Stimulated activated CD8-positive, alpha-beta memory T cell treated with anti-CD3 and anti-CD28 coated beads, Interleukin-15, amount 100 ng/mL, for 24 hours (primary cell): Measurements from ENCODE around the gene TMED7.

Experiments
- DNase-seq: peaks from one replicate; pipeline ENCODE4 v3.0.0-alpha.2; 2020; ENCODE audit warnings: low read depth

The TMED7 gene

DNA sequence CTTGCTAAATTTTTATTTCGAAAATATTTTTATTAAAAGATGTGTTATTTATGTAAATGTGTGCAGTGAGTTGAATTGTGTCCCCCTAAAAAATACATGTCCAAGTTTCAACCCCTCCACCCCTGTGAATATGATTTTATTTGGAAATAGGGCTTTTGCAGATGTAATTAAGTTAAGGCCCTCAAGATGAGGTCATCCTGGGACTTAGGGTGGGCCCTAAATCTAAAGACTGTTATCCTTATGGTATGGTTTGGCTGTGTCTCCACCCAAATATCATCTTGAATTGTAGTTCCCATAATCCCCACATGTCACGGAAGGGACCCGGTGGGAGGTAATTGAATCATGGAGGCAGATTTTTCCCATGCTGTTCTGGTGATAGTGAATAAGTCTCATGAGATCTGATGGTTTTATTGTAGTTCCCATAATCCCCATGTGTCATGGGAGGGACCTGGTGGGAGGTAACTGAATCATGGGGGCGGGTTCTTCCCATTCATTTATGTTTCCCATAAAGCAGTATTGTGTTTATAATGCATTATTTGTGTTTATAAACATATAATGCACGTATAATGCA lies 1.5 kb upstream of the TMED7 start:
- no peak for DNase-seq

- DNase-seq = no peak
Measured at GRCh38 chr5:115626445-115626823, 598 bp upstream of the TMED7 start.

- DNase-seq = no peak
Measured at GRCh38 chr5:115624994-115625393, 842 bp downstream of the TMED7 start.

DNA sequence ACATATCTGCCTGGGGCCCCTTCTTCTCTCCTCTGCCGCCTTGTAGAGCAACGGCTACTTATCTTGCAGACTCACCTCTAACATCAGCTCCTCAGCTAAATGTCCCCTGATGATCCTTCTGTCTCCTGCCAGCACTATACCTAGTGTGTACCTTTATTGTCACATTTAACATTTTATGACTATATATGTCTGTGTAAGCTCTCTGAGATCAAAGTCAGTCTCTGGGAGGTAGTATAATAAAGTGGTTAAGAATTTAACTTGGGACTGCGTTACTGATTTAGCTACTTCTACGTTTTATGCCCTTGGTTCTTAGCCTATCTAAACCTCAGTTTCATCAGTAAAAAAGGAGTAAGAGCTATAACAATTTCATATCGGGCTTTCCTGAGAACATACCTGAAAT lies 2.2 kb downstream of the TMED7 start:
- DNase-seq = no peak

DNA sequence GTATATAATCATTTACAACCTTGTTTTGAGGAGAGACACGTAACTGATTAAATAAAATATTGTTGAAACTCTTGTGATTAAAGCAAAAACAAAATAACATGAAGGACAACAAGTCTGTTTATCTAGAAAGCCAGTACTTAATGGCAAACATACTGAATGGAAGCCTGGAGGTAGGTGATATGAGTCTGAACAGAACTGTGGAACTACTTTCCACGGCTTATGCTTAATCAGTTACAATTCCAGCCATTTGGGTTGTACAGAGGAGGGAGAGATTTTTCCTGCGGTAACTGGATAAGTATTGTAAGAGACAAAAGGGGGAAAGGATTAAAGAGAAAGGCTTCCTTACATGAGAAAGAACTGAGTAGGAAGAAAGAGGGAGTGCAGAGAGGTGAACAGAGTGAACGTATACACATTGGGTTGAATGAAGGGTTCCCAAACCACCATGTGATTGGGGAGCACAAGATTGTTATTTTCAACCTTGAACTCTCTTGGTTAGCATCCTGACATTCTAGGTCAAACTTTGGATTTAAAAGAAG lies 4.4 kb downstream of the TMED7 start:
- DNase-seq = no peak

DNA sequence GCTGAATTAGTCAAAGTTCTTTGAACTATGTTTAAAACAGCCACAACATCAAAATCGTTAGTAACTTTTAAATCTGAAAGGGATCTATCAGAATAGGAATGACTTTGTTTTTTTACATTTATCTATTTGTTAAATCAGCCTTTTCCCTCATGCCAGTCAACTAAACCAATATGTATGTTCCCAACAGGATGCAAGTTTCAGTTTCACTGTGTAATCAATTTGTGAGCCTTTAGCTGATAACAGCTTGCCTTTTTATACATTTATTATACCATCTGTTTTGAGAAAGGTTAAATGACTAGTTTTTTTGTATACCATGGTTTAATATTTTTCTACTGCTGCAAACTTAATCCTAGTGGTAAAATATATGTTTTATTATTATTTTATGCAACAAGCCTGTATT lies 8.9 kb downstream of the TMED7 start:
- DNase-seq = no peak

- no peak for DNase-seq
Measured at GRCh38 chr5:115616472-115616871, 9.4 kb downstream of the TMED7 start.

DNA sequence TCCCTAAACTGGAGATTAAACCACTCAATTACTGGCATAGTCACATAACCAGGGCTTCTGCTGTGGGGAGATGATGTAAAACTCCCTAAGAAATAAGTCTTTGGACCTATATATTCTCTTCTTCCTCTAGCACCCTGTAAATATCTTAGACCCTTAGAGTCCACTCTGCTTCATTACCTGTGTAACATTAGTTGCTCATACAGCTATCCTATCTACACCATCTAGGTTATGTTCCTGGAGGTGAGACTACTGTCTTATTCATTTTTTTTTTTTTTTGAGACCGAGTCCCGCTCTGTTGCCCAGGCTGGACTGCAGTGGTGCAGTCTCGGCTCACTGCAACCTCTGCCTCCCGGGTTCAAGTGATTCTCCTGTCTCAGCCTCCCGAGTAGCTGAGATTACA lies 14.0 kb downstream of the TMED7 start:
- DNase-seq = no peak

DNA sequence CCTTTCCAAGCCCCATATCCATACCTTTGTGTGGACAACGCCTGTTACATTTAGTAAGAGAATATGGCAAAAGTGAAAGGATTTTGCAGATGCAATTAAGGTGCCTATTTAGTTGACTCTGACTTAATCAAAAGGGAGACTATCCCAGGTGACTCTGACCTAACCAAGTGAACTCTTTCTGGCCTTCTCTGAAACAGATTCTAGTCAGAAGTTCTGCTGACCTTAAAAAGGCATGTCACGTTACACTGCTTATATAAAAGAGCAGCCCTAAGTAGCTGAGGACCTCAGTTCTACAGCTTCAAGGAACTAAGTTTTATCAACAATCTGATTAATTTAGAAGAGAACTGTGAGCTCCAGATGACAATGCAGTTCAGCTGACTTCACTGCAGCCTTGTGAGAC lies 17.9 kb downstream of the TMED7 start:
- no peak for DNase-seq

DNA sequence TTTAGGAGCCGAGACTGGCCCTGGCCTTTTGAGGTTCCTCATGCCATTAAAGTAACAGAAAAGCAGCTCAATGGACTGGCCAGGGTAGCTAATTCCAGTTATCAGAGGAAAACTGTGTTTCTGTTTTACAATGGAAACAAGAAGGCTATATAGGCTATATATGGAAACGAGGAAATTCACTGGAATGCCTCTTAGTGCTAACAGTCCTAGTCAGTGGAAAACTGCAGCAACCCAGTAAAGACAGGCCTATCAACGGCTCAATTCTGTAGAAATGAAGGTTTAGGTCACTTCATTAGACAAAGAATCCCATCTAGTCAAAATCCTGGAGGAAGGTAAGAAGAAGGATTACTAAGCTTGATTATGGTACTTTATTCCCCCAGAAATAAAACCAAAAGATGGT lies 20.4 kb downstream of the TMED7 start:
- DNase-seq = no peak

DNA sequence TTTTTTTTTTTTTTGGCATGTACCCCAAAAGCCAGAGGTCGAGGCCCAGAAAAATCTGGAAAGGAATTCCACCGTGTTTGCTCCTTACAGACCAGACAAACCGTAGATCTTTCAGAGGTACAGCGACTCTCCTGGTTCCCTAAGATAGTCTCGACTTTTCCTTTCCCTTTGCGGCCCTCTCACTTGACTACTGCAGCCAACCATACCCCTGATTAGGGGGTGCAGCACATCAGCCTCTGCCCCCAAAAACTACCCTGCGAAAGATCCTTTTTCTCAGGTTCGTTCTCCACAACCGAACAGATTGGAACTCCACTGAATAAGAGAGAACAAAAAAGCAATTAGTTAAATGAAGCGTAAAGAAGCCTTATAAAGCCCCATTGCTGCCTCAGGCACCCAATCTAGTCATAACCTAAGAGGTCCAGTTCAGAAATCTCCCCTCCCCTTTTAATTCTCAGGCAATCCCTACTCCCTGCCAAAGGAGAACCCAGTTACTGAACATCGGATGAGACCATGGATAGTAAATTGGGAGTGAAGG lies 23.2 kb downstream of the TMED7 start:
- DNase-seq = no peak

DNA sequence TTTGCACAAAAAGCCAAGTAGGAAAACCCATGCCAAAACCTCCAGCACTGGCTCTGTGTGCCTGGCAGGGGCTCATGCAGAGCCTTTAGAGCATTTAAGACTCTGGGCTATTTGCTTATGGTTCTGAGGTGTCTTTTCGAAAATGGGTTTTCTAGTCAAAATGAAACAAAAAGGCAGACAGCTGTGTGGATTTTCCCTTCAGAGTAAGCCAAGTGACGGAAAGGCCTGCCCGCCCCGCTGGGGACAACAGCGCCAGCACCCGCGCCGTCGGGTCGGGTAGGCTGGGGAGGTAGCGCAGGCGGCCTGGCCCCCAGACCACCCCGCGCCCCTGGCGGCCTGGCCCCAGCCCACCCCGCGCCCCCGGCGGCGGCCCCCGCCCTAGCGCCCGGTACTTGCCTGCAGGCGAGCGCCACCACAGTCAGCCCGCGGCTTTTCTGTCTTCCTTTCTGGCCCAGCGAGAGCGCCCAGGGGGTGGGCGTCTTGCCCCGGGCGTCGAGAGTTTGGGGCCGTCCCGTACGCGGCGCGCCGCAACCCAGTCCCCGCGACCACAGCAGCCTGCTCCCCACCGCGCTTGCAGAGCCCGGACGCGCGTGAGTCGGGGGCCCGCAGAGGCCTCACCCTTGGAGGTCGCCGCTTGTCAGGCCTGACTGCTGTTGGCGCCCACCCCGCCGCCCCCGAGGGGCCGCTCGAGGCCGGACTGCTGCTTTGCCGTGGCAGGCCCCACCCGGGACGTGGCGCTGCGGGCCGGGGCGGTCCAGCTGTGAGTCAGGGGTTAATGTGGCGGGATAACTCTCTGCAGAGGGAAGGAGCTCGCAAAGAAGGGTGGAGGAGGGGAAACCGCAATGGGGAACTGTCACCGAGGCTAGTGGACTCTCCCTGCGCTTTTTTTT lies 23.9 kb downstream of the TMED7 start, which contains the start of gene TICAM2:
TSS of gene TICAM2 (minus strand) at position 779 of the 890 bp plus-strand sequence. CDS start 21,223 bp downstream, outside the sequence.
- DNase-seq = peak; percentile 33

DNA sequence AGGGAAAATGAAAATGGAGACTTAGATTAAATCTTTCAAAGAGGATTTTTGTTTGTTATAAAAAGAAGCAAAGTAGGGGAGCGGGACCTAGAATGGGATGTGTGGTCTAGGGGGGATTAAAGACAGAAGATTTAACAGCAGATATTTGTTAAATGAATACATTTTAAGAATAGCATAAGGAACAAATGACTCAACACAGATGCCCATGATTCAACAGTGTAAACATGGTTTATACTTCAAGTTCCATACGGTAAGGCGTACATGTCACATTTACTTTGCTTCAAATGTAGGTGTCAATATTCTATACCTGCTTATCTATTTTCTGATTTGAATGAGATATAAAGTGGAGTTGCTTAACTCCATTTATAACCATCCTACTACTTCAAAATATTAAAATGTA lies 25.1 kb downstream of the TMED7 start:
- DNase-seq = no peak

DNA sequence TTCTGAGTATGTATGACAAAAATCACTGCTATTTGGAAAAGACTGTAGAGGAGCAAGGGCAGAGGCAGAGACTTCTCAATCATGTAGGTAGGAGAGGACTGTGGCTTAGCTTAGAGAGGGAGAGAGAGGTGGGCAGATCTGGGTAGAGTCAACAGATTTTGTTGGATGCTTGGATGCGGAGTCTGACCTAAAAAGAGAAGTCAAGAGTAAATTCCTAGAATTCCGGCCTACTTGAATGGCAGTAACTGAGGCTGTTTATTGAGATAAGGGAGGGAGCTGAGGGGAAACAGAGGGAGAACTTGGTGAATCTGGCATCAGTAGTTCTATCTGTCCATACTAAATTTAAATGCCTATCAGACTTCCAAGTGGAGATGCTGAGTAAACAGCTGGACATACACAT lies 25.9 kb downstream of the TMED7 start:
- DNase-seq = no peak

- no peak for DNase-seq
Measured at GRCh38 chr5:115599502-115599901, 26.3 kb downstream of the TMED7 start.

- no peak for DNase-seq
Measured at GRCh38 chr5:115594128-115595047, 31.4 kb downstream of the TMED7 start.

GRCh38 chr5:115589043-115589442 lies 36.8 kb downstream of the TMED7 start:
- DNase-seq = no peak

- no peak for DNase-seq
Measured at GRCh38 chr5:115588640-115589039, 37.2 kb downstream of the TMED7 start.

- DNase-seq = no peak
Measured at GRCh38 chr5:115586525-115587146, 39.2 kb downstream of the TMED7 start.

DNA sequence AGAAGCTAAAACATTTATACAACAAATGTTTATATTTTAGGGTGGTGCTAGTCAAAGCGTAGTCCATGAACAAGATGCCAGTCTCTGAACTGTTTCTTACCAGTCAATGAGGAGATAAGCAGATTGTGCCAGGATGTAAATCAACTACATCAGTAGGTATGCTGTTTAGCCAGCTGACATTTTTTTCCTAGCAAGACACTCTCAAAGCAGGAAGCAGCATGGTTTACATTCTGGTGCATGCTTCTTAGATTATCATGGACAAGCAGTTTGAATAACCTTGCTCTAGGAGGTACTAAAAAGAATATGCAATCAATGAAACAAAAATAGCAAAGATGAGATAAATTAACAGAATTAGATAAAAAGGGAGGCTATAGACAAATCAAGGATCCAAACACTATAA lies 40.6 kb downstream of the TMED7 start:
- no peak for DNase-seq

DNA sequence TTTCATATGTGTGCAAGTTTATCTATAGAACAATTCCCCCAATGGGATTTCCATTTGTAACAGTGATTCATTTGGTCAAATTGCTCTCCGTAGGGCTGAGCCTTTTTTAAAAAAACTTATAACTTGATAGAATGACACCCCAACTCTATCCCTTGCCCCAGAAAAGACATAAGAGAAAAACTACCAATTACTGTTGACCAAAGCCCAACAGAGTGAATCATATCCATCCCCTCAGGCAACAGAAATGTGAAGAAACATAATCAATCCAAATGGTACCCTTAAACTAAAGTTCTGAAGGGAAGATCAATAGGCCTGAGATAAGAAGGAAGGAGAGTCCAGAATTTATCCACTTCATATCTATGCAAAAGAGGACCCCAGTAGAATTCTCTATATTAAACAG lies 41.3 kb downstream of the TMED7 start:
- DNase-seq = no peak

- DNase-seq = no peak
Measured at GRCh38 chr5:115583474-115583873, 42.4 kb downstream of the TMED7 start.
